Measurements from ENCODE around the gene SBK3. TPM values are rescaled to one million over a fixed set of nuclear protein-coding genes. Genes with fewer than 3 reads are reported as not detected.

Gene SBK3
- total and polyA plus RNA-seq, 2 of the 8 experiments (the other 6 are each of a cell fraction or from before 2014, with no cell fraction given), result 0.76 to 1.5 TPM

DNA sequence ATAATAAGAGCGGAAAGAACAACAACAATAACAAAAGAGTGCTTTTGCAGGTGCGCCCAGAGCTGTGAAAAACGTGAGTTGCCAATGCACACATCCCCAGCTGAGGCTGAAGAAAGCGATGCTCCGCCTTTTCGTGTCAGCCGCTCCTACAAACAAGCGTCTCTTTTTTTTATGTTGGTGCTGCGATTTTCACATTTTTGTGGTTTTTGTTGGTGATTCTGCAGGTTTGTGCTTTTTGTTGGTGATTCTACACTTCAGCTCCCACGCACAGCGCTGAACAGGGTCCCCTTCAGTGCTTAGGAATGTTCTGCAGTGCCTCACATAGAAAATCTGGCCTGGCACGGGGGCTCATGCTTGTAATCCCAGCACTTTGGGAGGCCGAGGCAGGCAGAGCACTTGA is 7.3 kb upstream of the SBK3 start (continued):
- TF ChIP-seq, protein P1, sequence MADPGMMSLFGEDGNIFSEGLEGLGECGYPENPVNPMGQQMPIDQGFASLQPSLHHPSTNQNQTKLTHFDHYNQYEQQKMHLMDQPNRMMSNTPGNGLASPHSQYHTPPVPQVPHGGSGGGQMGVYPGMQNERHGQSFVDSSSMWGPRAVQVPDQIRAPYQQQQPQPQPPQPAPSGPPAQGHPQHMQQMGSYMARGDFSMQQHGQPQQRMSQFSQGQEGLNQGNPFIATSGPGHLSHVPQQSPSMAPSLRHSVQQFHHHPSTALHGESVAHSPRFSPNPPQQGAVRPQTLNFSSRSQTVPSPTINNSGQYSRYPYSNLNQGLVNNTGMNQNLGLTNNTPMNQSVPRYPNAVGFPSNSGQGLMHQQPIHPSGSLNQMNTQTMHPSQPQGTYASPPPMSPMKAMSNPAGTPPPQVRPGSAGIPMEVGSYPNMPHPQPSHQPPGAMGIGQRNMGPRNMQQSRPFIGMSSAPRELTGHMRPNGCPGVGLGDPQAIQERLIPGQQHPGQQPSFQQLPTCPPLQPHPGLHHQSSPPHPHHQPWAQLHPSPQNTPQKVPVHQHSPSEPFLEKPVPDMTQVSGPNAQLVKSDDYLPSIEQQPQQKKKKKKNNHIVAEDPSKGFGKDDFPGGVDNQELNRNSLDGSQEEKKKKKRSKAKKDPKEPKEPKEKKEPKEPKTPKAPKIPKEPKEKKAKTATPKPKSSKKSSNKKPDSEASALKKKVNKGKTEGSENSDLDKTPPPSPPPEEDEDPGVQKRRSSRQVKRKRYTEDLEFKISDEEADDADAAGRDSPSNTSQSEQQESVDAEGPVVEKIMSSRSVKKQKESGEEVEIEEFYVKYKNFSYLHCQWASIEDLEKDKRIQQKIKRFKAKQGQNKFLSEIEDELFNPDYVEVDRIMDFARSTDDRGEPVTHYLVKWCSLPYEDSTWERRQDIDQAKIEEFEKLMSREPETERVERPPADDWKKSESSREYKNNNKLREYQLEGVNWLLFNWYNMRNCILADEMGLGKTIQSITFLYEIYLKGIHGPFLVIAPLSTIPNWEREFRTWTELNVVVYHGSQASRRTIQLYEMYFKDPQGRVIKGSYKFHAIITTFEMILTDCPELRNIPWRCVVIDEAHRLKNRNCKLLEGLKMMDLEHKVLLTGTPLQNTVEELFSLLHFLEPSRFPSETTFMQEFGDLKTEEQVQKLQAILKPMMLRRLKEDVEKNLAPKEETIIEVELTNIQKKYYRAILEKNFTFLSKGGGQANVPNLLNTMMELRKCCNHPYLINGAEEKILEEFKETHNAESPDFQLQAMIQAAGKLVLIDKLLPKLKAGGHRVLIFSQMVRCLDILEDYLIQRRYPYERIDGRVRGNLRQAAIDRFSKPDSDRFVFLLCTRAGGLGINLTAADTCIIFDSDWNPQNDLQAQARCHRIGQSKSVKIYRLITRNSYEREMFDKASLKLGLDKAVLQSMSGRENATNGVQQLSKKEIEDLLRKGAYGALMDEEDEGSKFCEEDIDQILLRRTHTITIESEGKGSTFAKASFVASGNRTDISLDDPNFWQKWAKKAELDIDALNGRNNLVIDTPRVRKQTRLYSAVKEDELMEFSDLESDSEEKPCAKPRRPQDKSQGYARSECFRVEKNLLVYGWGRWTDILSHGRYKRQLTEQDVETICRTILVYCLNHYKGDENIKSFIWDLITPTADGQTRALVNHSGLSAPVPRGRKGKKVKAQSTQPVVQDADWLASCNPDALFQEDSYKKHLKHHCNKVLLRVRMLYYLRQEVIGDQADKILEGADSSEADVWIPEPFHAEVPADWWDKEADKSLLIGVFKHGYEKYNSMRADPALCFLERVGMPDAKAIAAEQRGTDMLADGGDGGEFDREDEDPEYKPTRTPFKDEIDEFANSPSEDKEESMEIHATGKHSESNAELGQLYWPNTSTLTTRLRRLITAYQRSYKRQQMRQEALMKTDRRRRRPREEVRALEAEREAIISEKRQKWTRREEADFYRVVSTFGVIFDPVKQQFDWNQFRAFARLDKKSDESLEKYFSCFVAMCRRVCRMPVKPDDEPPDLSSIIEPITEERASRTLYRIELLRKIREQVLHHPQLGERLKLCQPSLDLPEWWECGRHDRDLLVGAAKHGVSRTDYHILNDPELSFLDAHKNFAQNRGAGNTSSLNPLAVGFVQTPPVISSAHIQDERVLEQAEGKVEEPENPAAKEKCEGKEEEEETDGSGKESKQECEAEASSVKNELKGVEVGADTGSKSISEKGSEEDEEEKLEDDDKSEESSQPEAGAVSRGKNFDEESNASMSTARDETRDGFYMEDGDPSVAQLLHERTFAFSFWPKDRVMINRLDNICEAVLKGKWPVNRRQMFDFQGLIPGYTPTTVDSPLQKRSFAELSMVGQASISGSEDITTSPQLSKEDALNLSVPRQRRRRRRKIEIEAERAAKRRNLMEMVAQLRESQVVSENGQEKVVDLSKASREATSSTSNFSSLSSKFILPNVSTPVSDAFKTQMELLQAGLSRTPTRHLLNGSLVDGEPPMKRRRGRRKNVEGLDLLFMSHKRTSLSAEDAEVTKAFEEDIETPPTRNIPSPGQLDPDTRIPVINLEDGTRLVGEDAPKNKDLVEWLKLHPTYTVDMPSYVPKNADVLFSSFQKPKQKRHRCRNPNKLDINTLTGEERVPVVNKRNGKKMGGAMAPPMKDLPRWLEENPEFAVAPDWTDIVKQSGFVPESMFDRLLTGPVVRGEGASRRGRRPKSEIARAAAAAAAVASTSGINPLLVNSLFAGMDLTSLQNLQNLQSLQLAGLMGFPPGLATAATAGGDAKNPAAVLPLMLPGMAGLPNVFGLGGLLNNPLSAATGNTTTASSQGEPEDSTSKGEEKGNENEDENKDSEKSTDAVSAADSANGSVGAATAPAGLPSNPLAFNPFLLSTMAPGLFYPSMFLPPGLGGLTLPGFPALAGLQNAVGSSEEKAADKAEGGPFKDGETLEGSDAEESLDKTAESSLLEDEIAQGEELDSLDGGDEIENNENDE (IDR thresholded peaks at IDR 0.05; ENCODE audit: insufficient replicate concordance, low read length), result no peak
- TF ChIP-seq CTBP2 (IDR thresholded peaks at IDR 0.05; ENCODE audit: borderline replicate concordance, insufficient read depth, insufficient read length, low read length), result no peak
- TF ChIP-seq SP4 (IDR thresholded peaks at IDR 0.05; ENCODE audit: low read length), result no peak
- TF ChIP-seq, protein P2, sequence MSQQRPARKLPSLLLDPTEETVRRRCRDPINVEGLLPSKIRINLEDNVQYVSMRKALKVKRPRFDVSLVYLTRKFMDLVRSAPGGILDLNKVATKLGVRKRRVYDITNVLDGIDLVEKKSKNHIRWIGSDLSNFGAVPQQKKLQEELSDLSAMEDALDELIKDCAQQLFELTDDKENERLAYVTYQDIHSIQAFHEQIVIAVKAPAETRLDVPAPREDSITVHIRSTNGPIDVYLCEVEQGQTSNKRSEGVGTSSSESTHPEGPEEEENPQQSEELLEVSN (IDR thresholded peaks at IDR 0.05), result no peak
- no peak for TF ChIP-seq EP300 (IDR thresholded peaks at IDR 0.05; ENCODE audit: borderline replicate concordance in 1 of 2, low read depth in 2 of 2, low read length in 2 of 2)
- no peak for TF ChIP-seq CREB1 (IDR thresholded peaks at IDR 0.05)
- TF ChIP-seq RBBP5 (IDR thresholded peaks at IDR 0.05; ENCODE audit: borderline replicate concordance, low read depth, low read length), result no peak
- TF ChIP-seq KDM5A (IDR thresholded peaks at IDR 0.05; ENCODE audit: low read length), result no peak
- no peak for TF ChIP-seq ASH2L (IDR thresholded peaks at IDR 0.05; ENCODE audit: low read length)
- TF ChIP-seq SP1 (IDR thresholded peaks at IDR 0.05; ENCODE audit: low read depth, low read length), result no peak
- TF ChIP-seq CBX5 (IDR thresholded peaks at IDR 0.05; ENCODE audit: low read depth, low read length), result no peak
- no peak for TF ChIP-seq PHF8 (conservative IDR thresholded peaks at IDR 0.05; ENCODE audit: low read depth, low read length)
